Measurements from ENCODE around the gene ABHD17C.

- TF ChIP-seq EZH2 (IDR thresholded peaks at IDR 0.05; ENCODE audit: insufficient read depth, poor library complexity, severe bottlenecking) (no peak), EZH2phosphoT487 (IDR thresholded peaks at IDR 0.05; ENCODE audit: insufficient read depth, low read depth) (no peak)
Observed at GRCh38 chr15:80689294-80689693, 5.8 kb upstream of the ABHD17C start.

Measured in GM23248 (cell line).